ENCODE results near the gene AJM1.
"Not testable (repeated sequence)": the region's sequence is repeated elsewhere in the genome, so short reads cannot be mapped to it uniquely, and the experiment has no call there.

Gene AJM1

DNA sequence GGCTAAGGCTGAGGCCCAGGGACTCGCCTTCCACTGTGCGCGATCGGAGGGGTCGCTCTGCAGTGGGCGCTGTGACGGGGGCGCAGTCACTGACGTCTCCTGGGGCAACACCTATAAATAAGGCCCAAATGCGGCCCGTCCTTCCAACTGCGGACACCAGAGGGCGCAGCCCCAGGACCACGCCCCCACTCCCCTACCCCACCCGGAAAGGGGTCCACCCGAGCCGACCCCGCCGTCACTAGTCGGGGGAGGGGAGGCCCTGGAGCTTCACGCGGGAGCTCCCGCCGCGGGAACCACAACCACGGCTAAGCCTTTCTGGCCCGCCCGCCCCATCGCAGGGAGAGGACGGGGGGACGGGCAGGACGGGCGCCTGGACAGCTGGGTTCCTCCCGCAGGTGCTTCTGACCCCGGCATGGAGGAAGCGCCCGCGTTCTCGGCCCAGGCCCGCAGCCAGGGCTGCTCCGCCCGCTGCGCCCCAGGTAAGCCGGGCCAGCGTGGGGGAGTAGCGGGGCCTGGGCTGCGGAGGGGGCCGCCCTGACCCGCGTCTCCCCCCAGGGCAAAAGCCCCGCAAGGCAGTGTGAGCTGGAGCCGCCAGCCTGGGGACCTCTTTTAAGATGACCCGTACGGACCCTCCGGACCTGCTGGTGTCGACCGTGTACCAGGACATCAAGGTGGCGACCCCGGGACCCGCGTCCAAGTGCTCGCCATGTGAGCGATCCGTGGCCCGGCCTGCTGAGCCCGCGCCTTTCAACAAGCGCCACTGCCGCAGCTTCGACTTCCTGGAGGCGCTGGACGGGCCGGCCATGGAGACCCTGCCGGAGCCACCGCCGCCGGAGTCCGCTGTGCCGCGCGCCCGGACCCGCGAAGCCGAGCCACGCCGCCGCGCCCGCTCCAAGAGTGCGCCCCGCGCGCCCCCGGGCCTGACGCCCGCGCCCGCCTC is 1.8 kb downstream of the AJM1 start:
- in situ Hi-C loops (cut with MboI; ENCODE audit: low sequenced_read_pairs): not testable (repeated sequence)

DNA sequence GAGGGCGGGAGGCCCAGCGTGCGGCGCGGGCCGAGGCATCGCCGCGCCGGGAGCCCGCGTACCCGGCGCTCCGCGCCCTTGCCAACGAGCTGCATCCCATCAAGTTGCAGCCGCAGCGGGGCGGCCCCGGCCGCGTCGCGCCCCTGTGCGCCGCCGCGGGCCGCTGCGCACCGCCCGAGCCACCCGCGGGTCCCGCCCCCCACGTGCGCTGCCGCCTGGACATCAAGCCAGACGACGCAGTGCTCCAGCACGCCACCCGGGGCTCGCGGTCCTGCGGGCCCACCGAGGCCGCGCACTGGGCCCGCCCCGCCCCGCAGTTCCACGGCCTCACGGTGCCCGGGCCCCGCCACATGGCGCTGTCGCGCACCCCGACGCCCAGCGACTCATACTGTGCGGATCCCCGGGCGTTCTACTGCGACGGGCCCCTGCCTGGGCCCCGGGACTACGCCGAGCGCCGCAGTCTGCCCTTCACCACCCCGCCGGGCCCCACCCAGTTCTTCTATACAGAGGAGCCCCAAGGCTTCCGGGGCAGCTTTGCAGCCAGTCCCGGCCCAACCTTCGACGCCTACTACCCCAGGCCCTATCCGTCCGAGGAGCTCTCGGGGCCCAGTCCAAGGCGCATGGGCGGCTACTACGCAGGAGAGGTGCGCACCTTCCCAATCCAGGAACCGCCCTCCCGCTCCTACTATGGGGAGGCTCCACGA is 2.6 kb downstream of the AJM1 start:
- in situ Hi-C loops (cut with MboI; ENCODE audit: low sequenced_read_pairs): no loop called here

DNA sequence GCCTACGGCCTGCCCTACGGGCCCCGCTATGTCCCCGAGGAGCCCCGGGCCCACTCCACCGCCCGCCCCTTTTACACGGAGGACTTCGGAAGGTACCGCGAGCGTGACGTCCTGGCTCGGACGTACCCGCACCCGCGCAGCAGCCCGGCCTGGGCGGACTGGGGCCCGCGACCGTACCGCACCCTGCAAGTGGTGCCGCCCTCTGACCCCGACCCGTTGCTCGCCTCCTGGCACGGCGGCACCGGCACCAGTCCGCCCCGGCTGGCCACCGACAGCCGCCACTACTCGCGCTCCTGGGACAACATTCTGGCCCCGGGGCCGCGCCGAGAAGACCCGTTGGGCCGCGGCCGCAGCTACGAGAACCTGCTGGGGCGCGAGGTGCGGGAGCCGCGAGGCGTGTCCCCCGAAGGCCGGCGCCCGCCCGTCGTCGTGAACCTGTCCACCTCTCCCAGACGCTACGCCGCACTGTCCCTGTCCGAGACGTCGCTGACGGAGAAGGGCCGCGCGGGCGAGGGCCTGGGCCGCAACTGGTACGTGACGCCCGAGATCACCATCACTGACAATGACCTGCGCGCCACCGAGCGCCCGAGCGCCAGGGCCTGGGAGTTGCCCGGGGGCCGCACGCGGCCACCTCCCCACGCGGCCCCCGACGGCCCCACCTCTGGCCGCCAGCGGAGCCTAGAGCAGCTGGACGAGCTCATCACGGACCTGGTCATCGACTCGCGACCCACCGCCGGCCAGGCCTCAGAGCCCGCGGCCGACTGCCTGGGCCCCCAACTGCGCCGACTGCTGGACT is 3.4 kb downstream of the AJM1 start:
- in situ Hi-C loops (cut with MboI; ENCODE audit: low sequenced_read_pairs): no loop called here

DNA sequence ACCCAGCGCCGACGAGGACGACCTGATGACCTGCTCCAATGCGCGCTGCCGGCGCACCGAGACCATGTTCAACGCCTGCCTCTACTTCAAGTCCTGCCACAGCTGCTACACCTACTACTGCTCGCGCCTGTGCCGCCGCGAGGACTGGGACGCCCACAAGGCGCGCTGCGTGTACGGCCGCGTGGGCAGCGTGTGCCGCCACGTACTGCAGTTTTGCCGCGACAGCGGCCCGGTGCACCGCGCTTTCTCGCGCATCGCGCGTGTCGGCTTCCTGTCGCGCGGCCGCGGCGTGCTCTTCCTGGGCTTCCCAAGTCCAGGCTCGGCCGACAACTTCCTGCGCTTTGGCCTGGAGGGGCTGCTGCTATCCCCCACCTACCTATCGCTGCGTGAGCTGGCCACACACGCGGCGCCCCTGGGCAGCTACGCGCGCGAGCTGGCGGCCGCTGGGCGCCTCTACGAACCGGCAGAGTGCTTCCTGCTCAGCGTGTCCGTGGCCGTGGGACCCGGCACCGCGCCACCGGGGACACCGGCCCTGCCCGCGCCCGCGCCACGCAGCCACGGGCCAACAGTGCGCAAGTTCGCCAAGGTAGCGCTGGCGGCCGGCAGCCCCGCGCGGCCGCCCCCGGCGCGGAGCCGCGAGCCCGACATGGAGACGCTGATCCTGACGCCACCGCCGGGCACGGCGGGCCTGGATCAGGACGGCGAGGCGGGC is 4.3 kb downstream of the AJM1 start:
- in situ Hi-C loops (cut with MboI; ENCODE audit: low sequenced_read_pairs): no loop called here

DNA sequence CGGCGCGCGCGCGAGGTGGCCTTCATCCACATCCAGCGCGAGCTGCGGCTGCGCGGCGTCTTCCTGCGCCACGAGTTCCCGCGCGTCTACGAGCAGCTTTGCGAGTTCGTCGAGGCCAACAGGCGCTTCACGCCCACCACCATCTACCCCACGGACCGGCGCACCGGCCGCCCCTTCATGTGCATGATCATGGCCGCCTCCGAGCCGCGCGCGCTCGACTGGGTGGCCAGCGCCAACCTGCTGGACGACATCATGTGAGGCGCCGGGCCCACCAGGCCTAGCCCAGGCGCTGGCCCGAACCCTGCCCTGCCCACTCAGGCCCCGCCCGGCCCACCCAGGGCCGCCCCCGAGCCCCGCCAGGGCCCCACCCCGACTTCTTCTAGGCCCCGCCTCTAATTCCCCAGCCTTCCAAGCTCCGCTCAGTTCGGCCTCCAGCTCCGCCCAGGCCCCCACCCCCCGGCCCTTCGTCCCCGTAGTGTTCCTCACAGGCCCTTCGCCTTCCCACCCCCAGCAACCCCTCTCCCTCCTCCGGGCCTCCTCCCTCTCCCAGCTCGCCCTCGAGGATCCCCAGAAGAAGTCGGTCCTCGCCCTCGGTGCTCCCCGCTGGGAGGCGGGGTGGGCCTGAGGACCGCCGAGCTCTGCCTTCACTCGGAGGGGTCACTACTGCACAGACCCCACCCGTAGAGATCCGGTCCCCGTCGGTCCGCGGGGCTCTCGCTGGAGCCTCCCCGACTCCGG is 5.0 kb downstream of the AJM1 start:
- in situ Hi-C loops (cut with MboI; ENCODE audit: low sequenced_read_pairs): no loop called here

DNA sequence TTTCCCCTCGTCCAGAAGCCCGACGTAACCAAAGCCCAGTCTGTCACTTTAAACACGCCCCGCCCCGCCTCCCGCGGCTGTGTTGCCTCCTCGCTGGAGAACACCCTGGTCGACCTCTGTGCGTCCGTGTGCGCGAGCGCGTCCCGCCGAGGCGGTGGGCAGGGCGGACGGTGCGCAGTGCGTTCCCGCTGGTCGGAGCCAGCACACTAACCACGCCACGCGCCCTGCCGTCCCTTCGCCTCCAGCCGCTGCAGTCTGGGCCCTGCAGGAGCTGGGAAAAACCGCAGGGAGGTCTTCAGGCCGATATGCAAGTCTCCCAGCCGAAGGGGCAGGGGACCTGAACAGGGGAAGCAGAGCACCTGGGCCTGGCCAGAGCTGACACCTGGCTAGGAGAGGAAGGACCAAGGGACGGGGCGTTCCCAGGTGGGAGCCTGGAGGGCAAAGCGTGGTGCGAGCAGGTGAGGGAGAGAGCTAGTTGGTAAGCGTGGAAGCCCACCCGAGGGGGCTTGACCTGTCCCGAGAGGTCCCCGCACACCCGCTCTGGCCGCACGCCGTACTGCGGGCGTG is 5.6 kb downstream of the AJM1 start:
- in situ Hi-C loops (cut with MboI; ENCODE audit: low sequenced_read_pairs): no loop called here

DNA sequence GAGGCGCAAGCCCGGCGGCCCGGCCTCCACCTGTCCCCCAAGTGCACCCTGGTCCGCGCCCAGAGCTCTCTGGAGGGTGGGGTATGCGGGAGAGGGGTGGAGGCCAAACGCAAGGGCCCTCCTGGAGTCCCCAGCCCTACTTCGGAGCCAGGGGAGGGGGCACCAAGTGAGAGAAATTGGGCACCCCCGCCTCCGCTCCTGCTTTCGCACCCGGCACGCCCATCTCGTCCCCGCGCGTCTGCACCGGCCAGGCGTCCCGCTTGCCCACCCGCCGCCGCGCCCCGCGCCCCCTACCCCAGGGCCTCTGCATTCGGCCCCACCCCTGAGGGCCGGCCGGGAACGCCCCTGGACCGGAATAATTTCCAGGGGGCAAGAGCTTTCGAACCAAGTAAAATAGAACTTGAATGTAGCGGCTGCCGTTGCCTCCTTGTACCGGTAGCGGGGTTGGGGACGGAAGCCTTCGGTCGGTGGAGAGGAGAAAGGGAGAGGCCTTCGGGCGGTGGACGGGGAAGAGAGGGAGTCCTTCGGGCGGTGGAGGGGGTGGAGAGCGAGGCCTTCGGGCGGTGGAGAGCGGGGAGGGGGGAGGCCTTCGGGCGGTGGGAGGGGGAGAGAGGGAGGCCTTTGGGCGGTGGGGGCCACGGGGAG is 6.2 kb downstream of the AJM1 start:
- in situ Hi-C loops (cut with MboI; ENCODE audit: low sequenced_read_pairs): no loop called here

DNA sequence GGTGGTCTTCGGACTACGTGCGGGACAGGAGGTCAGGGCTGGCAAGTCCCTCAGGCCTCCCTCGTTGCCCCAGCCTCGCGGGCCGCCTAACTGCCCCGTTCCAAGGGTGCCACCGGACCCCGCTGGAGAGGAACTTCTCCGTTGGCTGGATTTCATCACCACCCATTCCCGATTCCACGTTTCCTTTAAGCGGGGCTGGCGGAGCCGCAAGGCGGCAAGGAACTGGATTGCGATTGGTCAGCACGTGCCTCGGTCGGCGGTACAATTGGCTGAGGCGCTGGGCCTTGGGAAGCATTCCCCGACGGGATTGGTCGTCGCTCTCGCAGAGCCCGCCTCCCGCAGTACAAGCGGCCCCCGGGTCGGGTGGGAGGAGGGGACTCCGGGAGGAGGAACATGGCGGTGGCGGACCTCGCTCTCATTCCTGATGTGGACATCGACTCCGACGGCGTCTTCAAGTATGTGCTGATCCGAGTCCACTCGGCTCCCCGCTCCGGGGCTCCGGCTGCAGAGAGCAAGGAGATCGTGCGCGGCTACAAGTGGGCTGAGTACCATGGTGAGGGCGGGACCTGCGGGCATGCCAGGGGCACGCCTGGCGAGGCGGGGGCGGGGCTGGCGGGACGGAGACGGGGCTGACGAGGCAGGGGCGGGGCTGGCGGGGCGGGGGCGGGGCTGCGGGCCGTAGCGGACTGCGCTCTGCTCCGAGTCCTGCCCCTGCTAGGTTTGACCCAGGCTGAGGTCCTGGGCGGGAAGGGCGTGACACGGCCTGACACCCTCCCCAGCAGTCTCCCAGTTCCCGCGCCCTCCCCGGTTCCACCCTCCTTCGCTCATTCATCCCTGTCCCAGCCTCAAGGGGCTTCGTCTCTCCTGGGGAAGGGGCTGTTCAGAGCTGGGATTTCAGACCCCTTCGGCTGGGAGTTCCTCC is 7.0 kb downstream of the AJM1 start, which contains the start of gene PHPT1:
Gene PHPT1 (plus strand): TSS at position 372 of the 922 bp plus-strand sequence. CDS start 22 bp downstream, at position 394.
- in situ Hi-C loops (cut with MboI; ENCODE audit: low sequenced_read_pairs): no loop called here

DNA sequence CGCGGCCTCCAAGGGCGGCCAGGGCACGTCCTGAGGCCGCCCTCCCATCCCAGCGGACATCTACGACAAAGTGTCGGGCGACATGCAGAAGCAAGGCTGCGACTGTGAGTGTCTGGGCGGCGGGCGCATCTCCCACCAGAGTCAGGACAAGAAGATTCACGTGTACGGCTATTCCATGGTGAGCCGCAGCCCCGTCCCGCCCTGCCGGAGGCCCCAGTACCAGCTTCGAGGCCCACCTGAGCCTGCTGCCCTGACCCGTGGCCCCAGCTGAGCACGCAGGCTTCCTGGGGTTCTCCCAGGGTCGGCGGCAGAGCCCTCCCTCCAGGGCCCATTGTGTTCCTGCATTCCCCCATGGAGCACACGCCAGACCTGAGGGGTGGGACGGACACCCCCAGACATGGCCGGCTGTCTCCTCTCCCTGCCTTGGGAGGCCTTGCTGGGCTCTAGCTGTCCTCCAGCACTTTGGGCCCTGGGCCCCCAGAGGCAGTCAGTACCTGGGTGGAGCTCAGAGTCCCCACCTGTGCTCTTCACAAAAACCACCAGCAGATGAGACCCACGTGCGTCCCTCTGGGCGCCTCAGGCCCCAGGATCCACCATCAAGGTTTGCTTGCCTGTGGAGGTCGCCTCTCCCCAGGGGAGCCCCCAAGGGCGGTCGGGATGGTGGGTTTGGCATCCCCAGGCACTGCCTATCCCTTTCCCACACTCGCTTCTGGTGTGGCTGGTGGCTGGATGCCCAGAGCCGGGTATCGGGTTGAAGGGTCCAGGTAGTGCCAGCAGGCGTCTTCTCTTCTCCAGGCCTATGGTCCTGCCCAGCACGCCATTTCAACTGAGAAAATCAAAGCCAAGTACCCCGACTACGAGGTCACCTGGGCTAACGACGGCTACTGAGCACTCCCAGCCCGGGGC is 7.9 kb downstream of the AJM1 start:
- in situ Hi-C loops (cut with MboI; ENCODE audit: low sequenced_read_pairs): no loop called here

DNA sequence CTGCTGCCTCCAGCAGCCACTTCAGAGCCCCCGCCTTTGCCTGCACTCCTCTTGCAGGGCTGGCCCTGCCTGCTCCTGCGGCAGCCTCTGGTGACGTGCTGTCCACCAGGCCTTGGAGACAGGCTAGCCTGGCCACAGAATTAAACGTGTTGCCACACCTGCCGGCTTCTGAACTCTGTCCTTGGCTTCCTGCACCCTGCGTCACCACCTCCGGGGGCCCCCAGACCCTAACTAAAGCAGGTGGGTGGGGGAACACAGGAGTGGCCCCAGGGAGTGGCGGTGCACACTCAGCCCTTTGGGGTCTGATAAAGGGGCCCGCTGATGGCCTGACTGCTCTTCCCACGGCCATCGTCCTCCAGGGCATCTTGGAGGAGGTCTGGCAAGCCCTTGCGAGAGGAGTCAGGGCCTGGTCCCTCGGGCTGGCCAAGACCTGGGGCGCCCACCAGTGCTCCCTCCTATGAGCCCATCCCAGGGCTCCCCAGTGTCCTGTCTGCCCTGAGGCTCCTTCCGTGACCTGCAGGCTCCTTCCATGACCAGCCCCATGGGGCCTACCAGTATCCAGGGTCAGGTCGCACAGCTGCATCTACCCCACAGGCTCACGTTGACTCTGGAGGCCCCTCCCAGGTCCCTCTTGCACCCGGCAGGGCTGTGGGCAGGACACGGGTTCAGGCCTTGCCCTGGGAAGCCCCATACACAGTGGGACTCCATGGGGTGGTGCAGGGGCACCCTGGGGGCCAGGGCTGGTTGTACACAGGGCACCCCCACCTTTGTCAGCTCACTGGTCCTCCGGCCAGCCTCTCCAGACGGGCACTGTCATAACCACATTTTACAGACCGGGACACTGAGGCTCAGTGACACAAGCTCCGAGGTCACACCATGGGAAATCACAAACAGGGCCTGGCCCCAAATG is 8.8 kb downstream of the AJM1 start:
- in situ Hi-C loops (cut with MboI; ENCODE audit: low sequenced_read_pairs): no loop called here

DNA sequence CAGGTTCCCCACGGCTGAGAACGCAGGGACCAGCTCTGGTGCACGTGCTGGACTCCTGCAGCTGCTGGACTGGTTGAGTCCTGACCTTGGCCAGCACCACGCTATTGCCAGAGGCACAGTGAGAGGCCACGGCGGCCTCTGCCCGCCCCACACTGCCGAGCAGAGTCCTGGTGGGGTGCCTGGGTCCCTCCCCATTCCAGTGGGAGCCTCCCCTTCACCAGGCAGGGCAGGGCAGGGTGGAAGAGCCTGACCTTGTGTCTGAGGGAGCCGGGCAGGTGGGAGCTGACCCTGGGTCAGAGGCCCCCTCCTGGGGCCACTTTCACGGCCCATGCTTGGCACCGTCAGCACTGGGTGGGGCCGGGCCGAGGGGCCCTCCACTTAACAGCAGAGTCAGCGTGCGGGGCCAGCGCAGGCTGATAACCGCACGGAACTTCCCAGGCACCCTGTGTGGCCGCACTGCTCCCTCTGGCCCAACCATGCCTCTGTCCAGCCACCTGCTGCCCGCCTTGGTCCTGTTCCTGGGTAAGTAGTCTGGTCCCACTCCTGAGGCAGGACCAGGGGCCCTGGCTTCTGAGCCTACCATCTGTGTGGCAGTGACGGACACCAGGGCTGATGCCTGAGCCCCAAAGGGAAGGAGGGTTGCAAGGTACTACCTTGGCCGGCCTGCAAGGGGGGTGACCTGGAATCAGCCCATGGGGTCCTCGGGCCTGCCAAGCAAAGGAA is 9.8 kb downstream of the AJM1 start, which contains the start of gene MAMDC4:
Gene MAMDC4 (plus strand): TSS at position 406 of the 723 bp plus-strand sequence. CDS start 71 bp downstream, at position 477.
- in situ Hi-C loops (cut with MboI; ENCODE audit: low sequenced_read_pairs): no loop called here

DNA sequence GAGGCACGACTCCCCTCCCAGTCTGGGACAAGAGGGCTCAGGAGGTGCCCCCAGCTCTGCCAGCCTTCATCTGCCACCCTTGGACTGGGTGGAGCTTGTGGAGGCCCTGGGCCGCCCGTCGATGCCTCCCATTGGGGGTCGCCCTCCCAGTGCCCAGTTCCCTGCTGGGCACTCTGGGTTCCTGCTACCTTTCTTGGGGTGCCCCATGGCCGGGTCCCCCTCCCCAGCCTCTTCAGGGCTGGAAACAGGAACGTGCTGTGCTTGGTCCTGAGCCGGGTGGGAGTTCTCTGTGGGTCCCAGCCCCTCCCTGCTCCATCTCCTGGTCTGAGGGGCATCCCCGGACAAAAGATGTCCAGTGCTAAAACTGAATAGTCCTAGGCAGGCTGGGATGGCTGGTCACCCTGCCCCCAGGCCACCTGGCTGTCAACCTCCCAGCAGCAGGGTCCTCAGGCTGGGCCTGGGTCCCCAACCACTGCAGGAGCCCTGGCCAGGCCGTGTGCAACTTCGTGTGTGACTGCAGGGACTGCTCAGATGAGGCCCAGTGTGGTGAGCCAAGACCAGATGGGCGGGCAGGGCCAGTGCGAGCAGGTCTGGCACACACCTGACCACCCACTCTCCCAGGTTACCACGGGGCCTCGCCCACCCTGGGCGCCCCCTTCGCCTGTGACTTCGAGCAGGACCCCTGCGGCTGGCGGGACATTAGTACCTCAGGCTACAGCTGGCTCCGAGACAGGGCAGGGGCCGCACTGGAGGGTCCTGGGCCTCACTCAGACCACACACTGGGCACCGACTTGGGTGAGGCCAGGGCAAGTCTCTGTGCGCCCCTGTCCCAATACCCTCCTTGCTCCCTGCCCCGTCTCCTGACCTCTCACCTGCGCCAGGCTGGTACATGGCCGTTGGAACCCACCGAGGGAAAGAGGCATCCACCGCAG is 10.7 kb downstream of the AJM1 start:
- in situ Hi-C loops (cut with MboI; ENCODE audit: low sequenced_read_pairs): no loop called here

DNA sequence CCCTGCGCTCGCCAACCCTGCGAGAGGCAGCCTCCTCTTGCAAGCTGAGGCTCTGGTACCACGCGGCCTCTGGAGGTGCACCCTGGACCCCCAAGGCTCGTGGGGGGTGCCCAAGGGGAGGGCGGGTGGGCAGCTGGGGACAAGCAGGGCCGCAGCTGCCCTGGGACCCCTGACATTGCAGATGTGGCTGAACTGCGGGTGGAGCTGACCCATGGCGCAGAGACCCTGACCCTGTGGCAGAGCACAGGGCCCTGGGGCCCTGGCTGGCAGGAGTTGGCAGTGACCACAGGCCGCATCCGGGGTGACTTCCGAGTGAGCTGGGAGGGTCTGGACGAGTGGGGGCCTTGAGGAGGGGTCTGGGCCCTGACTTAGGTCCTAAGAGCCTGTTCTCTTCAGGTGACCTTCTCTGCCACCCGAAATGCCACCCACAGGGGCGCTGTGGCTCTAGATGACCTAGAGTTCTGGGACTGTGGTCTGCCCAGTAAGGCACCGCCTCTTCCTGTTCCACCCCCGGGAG is 11.4 kb downstream of the AJM1 start:
- in situ Hi-C loops (cut with MboI; ENCODE audit: low sequenced_read_pairs): no loop called here
